Measurements from ENCODE around the gene PPP2R5A. TPM values are rescaled to one million over a fixed set of nuclear protein-coding genes. Genes with fewer than 3 reads are reported as not detected.

The PPP2R5A gene
- total and polyA plus RNA-seq, 2 of the 8 experiments (the other 6 are each of a cell fraction or from before 2014, with no cell fraction given): 14.6 to 36.3 TPM

DNA sequence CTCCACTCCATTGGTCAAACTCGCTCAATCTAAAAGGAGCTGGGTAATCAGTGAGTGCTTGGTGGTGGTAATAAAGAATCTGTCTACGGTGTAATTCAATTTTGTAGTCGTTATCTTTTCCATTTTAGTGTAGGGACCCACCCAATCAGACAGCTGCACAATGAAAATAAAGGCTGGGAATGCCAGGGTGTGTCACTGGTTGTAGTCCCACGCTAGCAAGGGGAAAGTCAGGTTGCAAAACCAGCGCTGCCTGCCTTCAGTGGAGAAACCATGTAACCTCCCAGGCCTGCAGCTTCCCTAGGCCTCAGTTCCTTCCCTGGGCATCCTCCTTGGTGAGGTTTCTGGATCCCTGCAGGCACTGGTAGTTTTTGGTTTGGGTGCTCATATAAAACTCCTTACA lies 49.4 kb upstream of the PPP2R5A start:
- H2BK120ac ChIP-seq (replicated peaks; ENCODE audit: low read depth, low read length): no peak overlapping the region
- H3K4me1 ChIP-seq (replicated peaks in 1 of 4; ENCODE audit: control insufficient read depth in 3 of 4, insufficient read depth in 4 of 4, low read length in 3 of 4): no peaks in the 10 kb centered on the region
- no peak overlapping the region for H4K5ac ChIP-seq (ENCODE audit: insufficient read length, low read depth, low read length)
- H3K4me2 ChIP-seq (ENCODE audit: insufficient read depth in 1 of 2, low read depth in 2 of 2, low read length in 2 of 2): no peak overlapping the region
- no peak overlapping the region for H2BK15ac ChIP-seq (ENCODE audit: low read length)
- H3K9ac ChIP-seq (replicated peaks in 1 of 4; ENCODE audit: extremely low read depth in 1 of 4, low read depth in 3 of 4, low read length in 3 of 4): no peak overlapping the region
- no peaks in the 10 kb centered on the region for H4K20me1 ChIP-seq (replicated peaks in 1 of 2; ENCODE audit: control insufficient read depth in 1 of 2, insufficient read depth in 2 of 2, low read length in 2 of 2)
- no peak overlapping the region for H3K23ac ChIP-seq (ENCODE audit: insufficient read length)
- no peak for DNase-seq (ENCODE audit: low read depth in 1 of 2, low spot score in 2 of 2)
- H2AFZ ChIP-seq (ENCODE audit: low read length): no peak overlapping the region
- no peak overlapping the region for H4K91ac ChIP-seq (replicated peaks; ENCODE audit: insufficient read length, low read length)
- CTCF ChIA-PET (ENCODE audit: partially characterized antibody): interaction anchor here (0.7 to 1.5 kb wide), 4 partner anchors 9 to 172 kb away, joined by 3 to 6 read pairs (median 4); no protein-coding TSS in a partner anchor
- no peak overlapping the region for H3K4ac ChIP-seq (replicated peaks; ENCODE audit: insufficient read length, low read depth, low read length)
- no peak overlapping the region for H3K27ac ChIP-seq (ENCODE audit: low read depth, low read length)
- H3K79me2 ChIP-seq (ENCODE audit: control insufficient read depth in 1 of 2, insufficient read depth in 2 of 2, low read length in 2 of 2): no peaks in the 10 kb centered on the region
- H3K27me3 ChIP-seq (replicated peaks in 1 of 4; ENCODE audit: control insufficient read depth in 3 of 4, extremely low read depth in 1 of 4, insufficient read depth in 3 of 4, low read length in 3 of 4): no peaks in the 10 kb centered on the region; a peak in 1 of 7 replicates
- no peak overlapping the region for H3K18ac ChIP-seq (ENCODE audit: extremely low read depth, low read length)
- H3K4me3 ChIP-seq (ENCODE audit: extremely low read depth in 1 of 4, insufficient read depth in 2 of 4, low read depth in 3 of 4, low read length in 4 of 4): no peak overlapping the region
- no peaks in the 10 kb centered on the region for H3K9me3 ChIP-seq (ENCODE audit: insufficient read depth in 2 of 2, low read depth in 1 of 2, low read length in 1 of 2)
- H3K56ac ChIP-seq (replicated peaks; ENCODE audit: insufficient read length, low read depth, low read length): no peak overlapping the region
- WGBS, 2 experiments (ENCODE audit: extremely low coverage in 1 of 2, insufficient coverage in 1 of 2, insufficient read length in 1 of 2, insufficient replicate concordance in 2 of 2, low coverage in 1 of 2, low lambda C conversion rate in 2 of 2, missing lambda C conversion rate in 1 of 2): 99% methylated on average over 5 of the region's 5 CpGs; no CpG with 5 or more reads in 1 of the 2 experiments
- H2BK5ac ChIP-seq (ENCODE audit: low read depth, low read length): no peak overlapping the region
- H2BK12ac ChIP-seq (ENCODE audit: low read depth, low read length): no peak overlapping the region
- no peak for FAIRE-seq
- POLR2A ChIA-PET (ENCODE audit: partially characterized antibody): interaction anchor here (1.1 to 1.5 kb wide), 2 partner anchors 9 to 48 kb away, joined by 3 to 8 read pairs; no protein-coding TSS in a partner anchor
- no peaks in the 10 kb centered on the region for H3K79me1 ChIP-seq (ENCODE audit: low read depth, low read length)
- no peak overlapping the region for H4K8ac ChIP-seq (ENCODE audit: extremely low read depth, insufficient read depth, low read length)
- H3K23me2 ChIP-seq (ENCODE audit: low read depth, low read length): no peaks in the 10 kb centered on the region
- H2AK5ac ChIP-seq (ENCODE audit: low read depth, low read length): no peak overlapping the region
- TF ChIP-seq RBBP5 (IDR thresholded peaks at IDR 0.05; ENCODE audit: borderline replicate concordance, low read depth, low read length): no peak
- no peak for TF ChIP-seq RXRA (IDR thresholded peaks at IDR 0.05; ENCODE audit: insufficient read depth, low read depth, low read length)
- no peak for TF ChIP-seq NANOG (IDR thresholded peaks at IDR 0.05; ENCODE audit: insufficient read depth, low read depth, low read length, poor library complexity, severe bottlenecking)
- TF ChIP-seq CTBP2 (IDR thresholded peaks at IDR 0.05; ENCODE audit: borderline replicate concordance, insufficient read depth, insufficient read length, low read length): no peak
- TF ChIP-seq GABPA (IDR thresholded peaks at IDR 0.05; ENCODE audit: borderline replicate concordance, insufficient read depth, low read length): no peak
- no peak for TF ChIP-seq RFX5 (IDR thresholded peaks at IDR 0.05; ENCODE audit: borderline replicate concordance, low read depth, low read length)
- TF ChIP-seq E2F6 (IDR thresholded peaks at IDR 0.05): no peak
- no peak for TF ChIP-seq MAFK (IDR thresholded peaks at IDR 0.05; ENCODE audit: low read depth, low read length)
- TF ChIP-seq ASH2L (IDR thresholded peaks at IDR 0.05; ENCODE audit: low read length): no peak
- no peak for TF ChIP-seq CHD1 (IDR thresholded peaks at IDR 0.05; ENCODE audit: low read depth, low read length)
- TF ChIP-seq CREB1 (IDR thresholded peaks at IDR 0.05): no peak
- no peak for TF ChIP-seq CEBPB (IDR thresholded peaks at IDR 0.05; ENCODE audit: low read depth, low read length)
- H2BK20ac ChIP-seq (ENCODE audit: low read length): no peak overlapping the region
- H3K14ac ChIP-seq (ENCODE audit: insufficient read length): no peak overlapping the region
- H3K36me3 ChIP-seq (ENCODE audit: control insufficient read depth in 2 of 4, insufficient read depth in 4 of 4, low read length in 3 of 4): no peaks in the 10 kb centered on the region
